ENCODE measurements around the gene C6orf89. TPM values are rescaled to one million over a fixed set of nuclear protein-coding genes. Genes with fewer than 3 reads are reported as not detected.
A peak's percentile ranks its signal among the peaks of the same experiment; 100 is the strongest.

The C6orf89 gene
- total RNA-seq, 1 donor from 2014 or later: 36.8 TPM

- no peak for DNase-seq (ENCODE audit: extremely low spot score in 2 of 2)
- TF ChIP-seq POLR2AphosphoS5 (IDR thresholded peaks at IDR 0.05; ENCODE audit: insufficient read depth in 1 of 2, low read depth in 1 of 2) (no peak), CTCF (IDR thresholded peaks at IDR 0.05) (no peak), POLR2A (IDR thresholded peaks at IDR 0.05) (no peak)
- no peaks in the 10 kb centered on the region for H3K9me3 ChIP-seq
- no peak overlapping the region for H3K4me3 ChIP-seq
- peaks cover 53% of the 10 kb centered on the region for H3K4me1 ChIP-seq
- intact Hi-C loops (cut with DNase I): no loop called here
- H3K27ac ChIP-seq: peak overlapping the region; percentile 60
- H3K27me3 ChIP-seq: no peaks in the 10 kb centered on the region
- H3K36me3 ChIP-seq: peaks cover 0 to 27% of the 10 kb centered on the region in 2 donors
Observed at GRCh38 chr6:36964908-36965307, 79.2 kb downstream of the C6orf89 start.

GRCh38 chr6:36967301-36967700 is 81.5 kb downstream of the C6orf89 start:
- H3K4me1 ChIP-seq: peaks cover 62% of the 10 kb centered on the region
- DNase-seq (ENCODE audit: extremely low spot score in 2 of 2): no peak
- no peak overlapping the region for H3K4me3 ChIP-seq
- peaks cover 0 to 51% of the 10 kb centered on the region in 2 donors for H3K36me3 ChIP-seq
- TF ChIP-seq CTCF (IDR thresholded peaks at IDR 0.05) (no peak), POLR2A (IDR thresholded peaks at IDR 0.05) (no peak), POLR2AphosphoS5 (IDR thresholded peaks at IDR 0.05; ENCODE audit: insufficient read depth in 1 of 2, low read depth in 1 of 2) (no peak)
- H3K27ac ChIP-seq: peak overlapping the region; percentile 79
- H3K9me3 ChIP-seq: no peaks in the 10 kb centered on the region
- no peaks in the 10 kb centered on the region for H3K27me3 ChIP-seq
- intact Hi-C loops (cut with DNase I): no loop called here

GRCh38 chr6:36967757-36968156 is 82.0 kb downstream of the C6orf89 start:
- no peak overlapping the region for H3K4me3 ChIP-seq
- H3K9me3 ChIP-seq: no peaks in the 10 kb centered on the region
- peaks cover 0 to 55% of the 10 kb centered on the region in 2 donors for H3K36me3 ChIP-seq
- no peak for TF ChIP-seq POLR2AphosphoS5 (IDR thresholded peaks at IDR 0.05; ENCODE audit: insufficient read depth in 1 of 2, low read depth in 1 of 2)
- no peak for TF ChIP-seq POLR2A (IDR thresholded peaks at IDR 0.05)
- TF ChIP-seq CTCF (IDR thresholded peaks at IDR 0.05): no peak
- peak overlapping the region; percentile 79 for H3K27ac ChIP-seq
- DNase-seq (ENCODE audit: extremely low spot score in 2 of 2): no peak
- no peaks in the 10 kb centered on the region for H3K27me3 ChIP-seq
- H3K4me1 ChIP-seq: peaks cover 67% of the 10 kb centered on the region
- intact Hi-C loops (cut with DNase I): no loop called here

GRCh38 chr6:36968266-36968977 is 82.7 kb downstream of the C6orf89 start:
- Histone ChIP-seq H3K4me1 (peaks cover 70% of the 10 kb centered on the region), H3K4me3 (no peak overlapping the region), H3K36me3 (peaks cover 0 to 59% of the 10 kb centered on the region in 2 donors), H3K27me3 (no peaks in the 10 kb centered on the region), H3K9me3 (no peaks in the 10 kb centered on the region), H3K27ac (peak overlapping the region; percentile 79)
- intact Hi-C loops (cut with DNase I): no loop called here
- TF ChIP-seq CTCF (IDR thresholded peaks at IDR 0.05): no peak
- no peak for TF ChIP-seq POLR2A (IDR thresholded peaks at IDR 0.05)
- DNase-seq (ENCODE audit: extremely low spot score in 2 of 2): no peak

- intact Hi-C loops (cut with DNase I): no loop called here
- TF ChIP-seq POLR2AphosphoS5 (IDR thresholded peaks at IDR 0.05; ENCODE audit: insufficient read depth in 1 of 2, low read depth in 1 of 2): no peak
- TF ChIP-seq POLR2A (IDR thresholded peaks at IDR 0.05): no peak
- no peak for TF ChIP-seq CTCF (IDR thresholded peaks at IDR 0.05)
- no peaks in the 10 kb centered on the region for H3K9me3 ChIP-seq
- peaks cover 65% of the 10 kb centered on the region for H3K4me1 ChIP-seq
- H3K27me3 ChIP-seq: no peaks in the 10 kb centered on the region
- H3K4me3 ChIP-seq: no peak overlapping the region
- H3K27ac ChIP-seq: peak overlapping the region; percentile 79
- peaks cover 0 to 68% of the 10 kb centered on the region in 2 donors for H3K36me3 ChIP-seq
- DNase-seq (ENCODE audit: extremely low spot score in 2 of 2): no peak
Observed at GRCh38 chr6:36969240-36969691, 83.5 kb downstream of the C6orf89 start.

All from vagina (tissue), 2 donors.